Measurements from ENCODE around the gene PARP12. TPM values are rescaled to one million over a fixed set of nuclear protein-coding genes. Genes with fewer than 3 reads are reported as not detected.
A peak's percentile ranks its signal among the peaks of the same experiment; 100 is the strongest.

Gene PARP12
- total and polyA plus RNA-seq, 9 of the 15 experiments (the other 6 are each of a cell fraction or from before 2014, with no cell fraction given): 4.6 to 40.4 (median 23.5) TPM

DNA sequence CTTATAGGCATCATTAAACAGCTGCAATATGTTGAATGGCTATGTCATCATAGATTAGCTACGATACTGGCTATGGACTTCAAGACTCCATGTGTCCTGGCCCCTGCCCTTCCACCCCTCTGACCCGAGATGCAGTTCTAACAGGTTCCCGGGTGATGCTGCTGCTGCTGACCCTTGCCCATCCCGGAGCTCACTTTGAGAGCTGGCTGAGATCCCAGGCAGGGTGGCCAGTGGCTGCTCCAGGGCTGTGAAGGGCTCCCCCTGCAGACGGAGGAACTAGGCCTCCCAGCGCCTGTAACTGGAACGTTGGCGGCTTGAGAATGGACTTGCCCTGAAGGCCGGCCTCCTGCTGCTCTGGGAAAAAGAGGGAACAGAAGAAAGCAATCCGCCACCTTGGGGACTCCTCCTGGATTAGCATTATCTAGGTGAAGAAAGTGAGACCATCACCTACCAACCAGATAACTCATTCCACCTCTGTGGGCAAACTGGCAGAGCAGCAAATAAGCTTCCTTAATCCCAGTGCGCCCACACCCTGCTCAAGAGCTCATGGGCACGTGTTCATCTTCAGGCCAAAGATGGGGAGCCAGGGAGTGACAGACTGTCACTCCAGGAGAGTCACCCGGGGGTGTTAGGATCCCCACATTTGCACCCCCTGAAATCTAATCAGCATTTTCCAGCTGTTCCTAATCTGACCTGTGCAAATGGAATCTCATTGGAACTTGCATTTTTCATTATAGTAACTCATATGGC, 56.8 kb downstream of the PARP12 start (continued):
- TF ChIP-seq PRDM10 (IDR thresholded peaks at IDR 0.05; ENCODE audit: partially characterized antibody): peak; percentile 82
- TF ChIP-seq STAT5B (CRISPR knock-in tag; IDR thresholded peaks at IDR 0.05): no peak
- TF ChIP-seq TBP (optimal IDR thresholded peaks at IDR 0.05; ENCODE audit: low read depth, low read length): no peak
- TF ChIP-seq ZSCAN32 (CRISPR knock-in tag; IDR thresholded peaks at IDR 0.05): no peak
- TF ChIP-seq GTF3C2 (IDR thresholded peaks at IDR 0.05; ENCODE audit: borderline replicate concordance, extremely low read depth, insufficient read length): no peak
- no peak for TF ChIP-seq NR2F6 (CRISPR knock-in tag; IDR thresholded peaks at IDR 0.05)
- TF ChIP-seq ZNF785 (CRISPR knock-in tag; IDR thresholded peaks at IDR 0.05): no peak
- no peak for TF ChIP-seq PTBP1 (IDR thresholded peaks at IDR 0.05; ENCODE audit: low read depth, low read length)
- no peak for TF ChIP-seq ZNF445 (CRISPR knock-in tag; IDR thresholded peaks at IDR 0.05; ENCODE audit: low read depth)
- no peak for TF ChIP-seq NFIX (CRISPR knock-in tag; IDR thresholded peaks at IDR 0.05; ENCODE audit: low read depth)
- TF ChIP-seq ZNF696 (CRISPR knock-in tag; conservative IDR thresholded peaks at IDR 0.05): no peak
- TF ChIP-seq CBX3 (IDR thresholded peaks at IDR 0.05; ENCODE audit: borderline replicate concordance in 1 of 2, low read length in 2 of 2): no peak; a peak in 1 of 3 replicates
- no peak for TF ChIP-seq HMGXB4 (CRISPR knock-in tag; IDR thresholded peaks at IDR 0.05)
- no peak for TF ChIP-seq TAF7 (tag; IDR thresholded peaks at IDR 0.05)
- no peak for TF ChIP-seq ZNF644 (tag; IDR thresholded peaks at IDR 0.05; ENCODE audit: low read depth)
- no peak for TF ChIP-seq POLR2AphosphoS2 (IDR thresholded peaks at IDR 0.05; ENCODE audit: low read length)
- no peak for TF ChIP-seq SRSF1 (IDR thresholded peaks at IDR 0.05; ENCODE audit: low read depth, low read length)
- TF ChIP-seq DMBX1 (CRISPR knock-in tag; IDR thresholded peaks at IDR 0.05; ENCODE audit: borderline replicate concordance): no peak
- TF ChIP-seq PRMT5 (CRISPR knock-in tag; IDR thresholded peaks at IDR 0.05): no peak
- TF ChIP-seq ZNF175 (CRISPR knock-in tag; IDR thresholded peaks at IDR 0.05; ENCODE audit: low read depth): no peak
- TF ChIP-seq CBX5 (IDR thresholded peaks at IDR 0.05; ENCODE audit: borderline replicate concordance, low read depth): no peak

All from K562 (cell line).